HepG2 (cell line): ENCODE measurements around the gene SPNS3. TPM values are rescaled to one million over a fixed set of nuclear protein-coding genes. Genes with fewer than 3 reads are reported as not detected.

ENCODE experiments used
- AFF4 ChIP-seq: sonication (generic); formaldehyde crosslinking; IDR thresholded peaks from 2 replicates; pipeline ENCODE4 v1.4.0; 2020; ENCODE audit warnings: missing genetic modification reagents
- CAMTA2 ChIP-seq: sonication (generic); formaldehyde crosslinking; IDR thresholded peaks from 2 replicates; pipeline ENCODE4 v1.4.0; 2020; ENCODE audit warnings: mild to moderate bottlenecking, missing genetic modification reagents, borderline replicate concordance
- CCAR2 ChIP-seq: fragments of 200-400 bp; formaldehyde crosslinking; optimal IDR thresholded peaks from 2 replicates; pipeline ENCODE3; 2018; ENCODE audit warnings: low read depth, mild to moderate bottlenecking, low read length, moderate library complexity
- GATAD2A ChIP-seq: IDR thresholded peaks from 2 replicates; pipeline ENCODE4 v1.6.1; 2016
- HES4 ChIP-seq: sonication (generic); formaldehyde crosslinking; IDR thresholded peaks from 2 replicates; pipeline ENCODE4 v1.9.0; 2021; ENCODE audit warnings: mild to moderate bottlenecking, missing genetic modification reagents, borderline replicate concordance
- MAFK ChIP-seq, 2 experiments: IDR thresholded peaks in 1 of 2; conservative IDR thresholded peaks in 1 of 2; 2 replicates each; pipeline ENCODE4 v1.6.1; 2011; ENCODE audit warnings: improper control_type of control experiment in 2 of 2, low read length in 2 of 2
- MEF2D ChIP-seq: sonication (generic); formaldehyde crosslinking; IDR thresholded peaks from 2 replicates; pipeline ENCODE4 v1.5.1; 2020; ENCODE audit warnings: mild to moderate bottlenecking, missing genetic modification reagents
- MIXL1 ChIP-seq: IDR thresholded peaks from 2 replicates; pipeline ENCODE4 v1.6.1; 2016
- PAF1 ChIP-seq: IDR thresholded peaks from 2 replicates; pipeline ENCODE4 v1.6.1; 2016; ENCODE audit warnings: missing genetic modification reagents, missing compliant biosample characterization
- ZNF180 ChIP-seq: sonication (generic); formaldehyde crosslinking; IDR thresholded peaks from 2 replicates; pipeline ENCODE4 v1.4.0; 2020; ENCODE audit warnings: low read depth, missing genetic modification reagents, borderline replicate concordance
- ZNF335 ChIP-seq: sonication (generic); formaldehyde crosslinking; IDR thresholded peaks from 2 replicates; pipeline ENCODE4 v1.4.0; 2020; ENCODE audit warnings: missing genetic modification reagents
- ZNF407 ChIP-seq: sonication (generic); formaldehyde crosslinking; IDR thresholded peaks from one replicate; pipeline ENCODE4 v1.5.1; 2020; ENCODE audit warnings: mild to moderate bottlenecking, missing genetic modification reagents; ENCODE audit errors: not compliant biosample characterization
- polyA plus RNA-seq, 8 experiments: library from polyadenylated mRNA; depleted of rRNA in 3 of 8; stranded (reverse) in 7 of 8; unstranded in 1 of 8; fragments of >200 nt; fragmentation: Illumina TruSeq in 4 of 8; extraction: Trizol in 4 of 8; gene quantifications; 2 replicates each; pipeline versions ENCODE4 v1.2.1 to v1.2.3, GENCODE V29; 2011 to 2016; ENCODE audit warnings: low read depth in 4 of 8, missing spikeins in 1 of 8, mixed read lengths in 1 of 8; ENCODE audit not compliant: insufficient read depth in 1 of 8
- total RNA-seq, 5 experiments: library from RNA; depleted of rRNA; stranded (reverse); fragments of >200 nt; fragmentation: Illumina TruSeq; extraction: Trizol; gene quantifications; 2 replicates each; pipeline ENCODE4 v1.2.3, GENCODE V29; 2016; ENCODE audit warnings: low read depth in 1 of 5
- TF ChIP-seq, protein P1 (sequence below): sonication (generic); formaldehyde crosslinking; IDR thresholded peaks from 2 replicates; pipeline ENCODE4 v1.8.0; 2023; ENCODE audit warnings: mild to moderate bottlenecking, missing genetic modification reagents
- TF ChIP-seq, protein P2 (sequence below): sonication (generic); formaldehyde crosslinking; IDR thresholded peaks from 2 replicates; pipeline ENCODE4 v1.5.0; 2020; ENCODE audit warnings: mild to moderate bottlenecking, missing genetic modification reagents, borderline replicate concordance

Gene SPNS3
- total and polyA plus RNA-seq, 2 of the 13 experiments (the other 11 are each of a cell fraction or from before 2014, with no cell fraction given), result not detected

GRCh38 chr17:4453812-4454591 is 20.3 kb downstream of the SPNS3 start (continued):
- TF ChIP-seq ZNF407 (CRISPR knock-in tag) (no peak), ZNF180 (CRISPR knock-in tag) (no peak), CAMTA2 (CRISPR knock-in tag) (no peak), MAFK (conservative IDR thresholded peaks at IDR 0.05 in 1 of 2, IDR thresholded peaks at IDR 0.05 in 1 of 2; ENCODE audit: low read length in 2 of 2) (no peak), ZNF335 (CRISPR knock-in tag) (no peak), AFF4 (CRISPR knock-in tag) (no peak), MEF2D (CRISPR knock-in tag) (0 out of 2 replicates have a peak, but pooled peaks have one; percentile 40), PAF1 (CRISPR knock-in tag) (no peak), MIXL1 (CRISPR knock-in tag) (peak; percentile 59; the same call in 1 of the 2 replicates), GATAD2A (CRISPR knock-in tag) (peak; percentile 60), CCAR2 (no peak), HES4 (no peak)
- TF ChIP-seq, protein P1, sequence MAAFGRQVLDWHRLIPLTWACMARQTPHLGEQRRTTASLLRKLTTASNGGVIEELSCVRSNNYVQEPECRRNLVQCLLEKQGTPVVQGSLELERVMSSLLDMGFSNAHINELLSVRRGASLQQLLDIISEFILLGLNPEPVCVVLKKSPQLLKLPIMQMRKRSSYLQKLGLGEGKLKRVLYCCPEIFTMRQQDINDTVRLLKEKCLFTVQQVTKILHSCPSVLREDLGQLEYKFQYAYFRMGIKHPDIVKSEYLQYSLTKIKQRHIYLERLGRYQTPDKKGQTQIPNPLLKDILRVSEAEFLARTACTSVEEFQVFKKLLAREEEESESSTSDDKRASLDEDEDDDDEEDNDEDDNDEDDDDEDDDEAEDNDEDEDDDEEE, result no peak
- TF ChIP-seq, protein P2, sequence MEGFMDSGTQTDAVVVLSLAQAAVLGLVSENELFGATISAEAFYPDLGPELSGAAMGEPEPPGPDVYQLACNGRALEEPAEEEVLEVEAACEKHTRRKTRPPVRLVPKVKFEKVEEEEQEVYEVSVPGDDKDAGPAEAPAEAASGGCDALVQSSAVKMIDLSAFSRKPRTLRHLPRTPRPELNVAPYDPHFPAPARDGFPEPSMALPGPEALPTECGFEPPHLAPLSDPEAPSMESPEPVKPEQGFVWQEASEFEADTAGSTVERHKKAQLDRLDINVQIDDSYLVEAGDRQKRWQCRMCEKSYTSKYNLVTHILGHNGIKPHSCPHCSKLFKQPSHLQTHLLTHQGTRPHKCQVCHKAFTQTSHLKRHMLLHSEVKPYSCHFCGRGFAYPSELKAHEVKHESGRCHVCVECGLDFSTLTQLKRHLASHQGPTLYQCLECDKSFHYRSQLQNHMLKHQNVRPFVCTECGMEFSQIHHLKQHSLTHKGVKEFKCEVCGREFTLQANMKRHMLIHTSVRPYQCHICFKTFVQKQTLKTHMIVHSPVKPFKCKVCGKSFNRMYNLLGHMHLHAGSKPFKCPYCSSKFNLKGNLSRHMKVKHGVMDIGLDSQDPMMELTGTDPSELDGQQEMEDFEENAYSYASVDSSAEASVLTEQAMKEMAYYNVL (CRISPR knock-in tag), result no peak
